HepG2 (cell line): ENCODE measurements around the gene MAN1B1. TPM values are rescaled to one million over a fixed set of nuclear protein-coding genes. Genes with fewer than 3 reads are reported as not detected.

Source experiments
- CENPBD1 ChIP-seq: sonication (generic); formaldehyde crosslinking; IDR thresholded peaks from 2 replicates; pipeline ENCODE4 v1.8.0; 2022; ENCODE audit warnings: missing genetic modification reagents, low read depth, mild to moderate bottlenecking, borderline replicate concordance
- CSRNP1 ChIP-seq: sonication (generic); formaldehyde crosslinking; IDR thresholded peaks from 2 replicates; pipeline ENCODE4 v1.8.1; 2023; ENCODE audit warnings: mild to moderate bottlenecking, missing genetic modification reagents
- E2F2 ChIP-seq: sonication (generic); formaldehyde crosslinking; IDR thresholded peaks from 2 replicates; pipeline ENCODE4 v1.4.0; 2020; ENCODE audit warnings: missing genetic modification reagents, borderline replicate concordance
- GATAD1 ChIP-seq: IDR thresholded peaks from 2 replicates; pipeline ENCODE4 v1.6.1; 2016; ENCODE audit warnings: missing genetic modification reagents, missing compliant biosample characterization
- KAT2B ChIP-seq: fragments of 150-350 bp; IDR thresholded peaks from 2 replicates; pipeline ENCODE4 v1.6.1; 2014; ENCODE audit warnings: low read depth, low read length, borderline replicate concordance
- KLF11 ChIP-seq: IDR thresholded peaks from 2 replicates; pipeline ENCODE4 v1.6.1; 2016; ENCODE audit warnings: missing compliant biosample characterization
- MAF1 ChIP-seq: sonication (generic); formaldehyde crosslinking; IDR thresholded peaks from 2 replicates; pipeline ENCODE4 v1.5.0; 2020; ENCODE audit warnings: missing genetic modification reagents, borderline replicate concordance
- MAFG ChIP-seq: sonication (generic); formaldehyde crosslinking; IDR thresholded peaks from 2 replicates; pipeline ENCODE4 v1.5.1; 2020; ENCODE audit warnings: mild to moderate bottlenecking, missing genetic modification reagents
- NFE2 ChIP-seq: sonication (generic); formaldehyde crosslinking; IDR thresholded peaks from 2 replicates; pipeline ENCODE4 v1.4.0; 2020; ENCODE audit warnings: missing genetic modification reagents
- POLR2G ChIP-seq: fragments of 200-400 bp; formaldehyde crosslinking; IDR thresholded peaks from 2 replicates; pipeline ENCODE4 v1.6.1; 2018; ENCODE audit warnings: mild to moderate bottlenecking, low read depth, low read length, moderate library complexity
- PRPF4 ChIP-seq: fragments of 200-400 bp; formaldehyde crosslinking; IDR thresholded peaks from 2 replicates; pipeline ENCODE4 v1.6.1; 2016; ENCODE audit warnings: low read length, low read depth; ENCODE audit not compliant: poor library complexity, severe bottlenecking
- RXRB ChIP-seq: IDR thresholded peaks from 2 replicates; pipeline ENCODE4 v1.6.1; 2016; ENCODE audit warnings: borderline replicate concordance, missing genetic modification reagents, missing compliant biosample characterization
- TFDP1 ChIP-seq: IDR thresholded peaks from 2 replicates; pipeline ENCODE4 v1.6.1; 2016; ENCODE audit warnings: missing compliant biosample characterization, missing genetic modification reagents, borderline replicate concordance
- ZC3H13 ChIP-seq: sonication (generic); formaldehyde crosslinking; IDR thresholded peaks from 2 replicates; pipeline ENCODE4 v1.8.1; 2023; ENCODE audit warnings: mild to moderate bottlenecking, missing genetic modification reagents, moderate library complexity
- ZNF383 ChIP-seq: sonication (generic); formaldehyde crosslinking; IDR thresholded peaks from 2 replicates; pipeline ENCODE4 v1.4.0; 2020; ENCODE audit warnings: missing genetic modification reagents, mild to moderate bottlenecking, borderline replicate concordance
- ZNF512B ChIP-seq: sonication (generic); formaldehyde crosslinking; IDR thresholded peaks from 2 replicates; pipeline ENCODE4 v1.5.1; 2020; ENCODE audit warnings: missing genetic modification reagents, mild to moderate bottlenecking, borderline replicate concordance
- ZNF616 ChIP-seq: sonication (generic); formaldehyde crosslinking; IDR thresholded peaks from 2 replicates; pipeline ENCODE4 v1.5.0; 2020; ENCODE audit warnings: low read depth, mild to moderate bottlenecking, missing genetic modification reagents
- polyA plus RNA-seq, 8 experiments: library from polyadenylated mRNA; depleted of rRNA in 3 of 8; stranded (reverse) in 7 of 8; unstranded in 1 of 8; fragments of >200 nt; fragmentation: Illumina TruSeq in 4 of 8; extraction: Trizol in 4 of 8; gene quantifications; 2 replicates each; pipeline versions ENCODE4 v1.2.1 to v1.2.3, GENCODE V29; 2011 to 2016; ENCODE audit warnings: low read depth in 4 of 8, missing spikeins in 1 of 8, mixed read lengths in 1 of 8; ENCODE audit not compliant: insufficient read depth in 1 of 8
- total RNA-seq, 5 experiments: library from RNA; depleted of rRNA; stranded (reverse); fragments of >200 nt; fragmentation: Illumina TruSeq; extraction: Trizol; gene quantifications; 2 replicates each; pipeline ENCODE4 v1.2.3, GENCODE V29; 2016; ENCODE audit warnings: low read depth in 1 of 5

MAN1B1 gene
- total and polyA plus RNA-seq, 2 of the 13 experiments (the other 11 are each of a cell fraction or from before 2014, with no cell fraction given), result 48.9 to 59.5 TPM

GRCh38 chr9:137055385-137056364 is 31.1 kb upstream of the MAN1B1 start (continued):
- TF ChIP-seq ZNF383 (CRISPR knock-in tag), result no peak
- peak; percentile 90 for TF ChIP-seq POLR2G
- TF ChIP-seq KLF11 (CRISPR knock-in tag), result no peak; the same call in 1 of the 2 replicates
- TF ChIP-seq TFDP1 (CRISPR knock-in tag), result peak; percentile 57; the same call in 1 of the 2 replicates
- TF ChIP-seq NFE2, result no peak
- TF ChIP-seq ZNF616 (CRISPR knock-in tag), result no peak
- no peak for TF ChIP-seq MAFG (CRISPR knock-in tag)
- TF ChIP-seq E2F2 (CRISPR knock-in tag), result no peak
- TF ChIP-seq ZNF512B (CRISPR knock-in tag), result 0 out of 2 replicates have a peak, but pooled peaks have one; percentile 40
- TF ChIP-seq CSRNP1, result no peak; the same call in 1 of the 2 replicates
- TF ChIP-seq RXRB (CRISPR knock-in tag), result peak; percentile 61
- TF ChIP-seq GATAD1 (CRISPR knock-in tag), result peak; percentile 48; the same call in 1 of the 2 replicates
- TF ChIP-seq CENPBD1 (CRISPR knock-in tag), result no peak
- TF ChIP-seq KAT2B, result no peak
- peak; percentile 15 for TF ChIP-seq ZC3H13 (CRISPR knock-in tag)
- no peak for TF ChIP-seq MAF1 (CRISPR knock-in tag)
- TF ChIP-seq PRPF4, result no peak
